Measurements from ENCODE around the gene GIMD1.
A peak's percentile ranks its signal among the peaks of the same experiment; 100 is the strongest.
"Not testable (repeated sequence)": the region's sequence is repeated elsewhere in the genome, so short reads cannot be mapped to it uniquely, and the experiment has no call there.

Gene GIMD1

DNA sequence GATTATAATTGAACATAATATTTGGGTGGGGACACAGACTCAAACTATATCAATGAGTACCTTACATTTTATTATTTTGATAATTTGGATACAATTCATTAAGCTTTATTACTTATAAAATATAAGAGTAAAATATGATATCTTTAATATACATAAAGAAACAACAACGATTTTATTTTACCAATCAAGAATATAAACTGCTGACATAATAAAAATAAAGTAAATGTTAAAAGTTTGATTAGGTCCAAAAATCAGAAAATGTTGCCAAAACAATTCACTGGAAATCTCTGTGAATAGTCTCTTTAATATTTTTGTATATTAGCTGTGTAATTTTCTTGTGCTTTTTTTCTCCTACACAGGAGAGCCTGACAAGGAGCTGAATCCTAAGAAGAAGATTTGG is 21.4 kb downstream of the GIMD1 start:
- DNase-seq = no peak

DNA sequence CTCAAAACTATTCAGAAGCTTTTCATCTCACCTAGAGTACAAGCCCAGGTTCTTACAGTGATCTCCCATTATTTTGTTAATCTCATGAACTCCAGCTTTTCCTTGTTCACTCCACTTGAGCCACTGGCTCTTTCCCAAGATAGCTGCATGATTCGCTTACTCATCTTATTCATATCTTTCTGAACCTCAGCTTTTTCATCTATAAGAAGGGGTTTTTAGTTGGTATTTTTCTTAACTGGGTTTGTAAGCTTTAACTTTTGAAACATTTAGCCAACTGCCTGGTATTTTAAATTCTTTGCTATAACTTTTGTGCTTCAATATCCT is 24.0 kb downstream of the GIMD1 start:
- peak; percentile 18 for DNase-seq

DNA sequence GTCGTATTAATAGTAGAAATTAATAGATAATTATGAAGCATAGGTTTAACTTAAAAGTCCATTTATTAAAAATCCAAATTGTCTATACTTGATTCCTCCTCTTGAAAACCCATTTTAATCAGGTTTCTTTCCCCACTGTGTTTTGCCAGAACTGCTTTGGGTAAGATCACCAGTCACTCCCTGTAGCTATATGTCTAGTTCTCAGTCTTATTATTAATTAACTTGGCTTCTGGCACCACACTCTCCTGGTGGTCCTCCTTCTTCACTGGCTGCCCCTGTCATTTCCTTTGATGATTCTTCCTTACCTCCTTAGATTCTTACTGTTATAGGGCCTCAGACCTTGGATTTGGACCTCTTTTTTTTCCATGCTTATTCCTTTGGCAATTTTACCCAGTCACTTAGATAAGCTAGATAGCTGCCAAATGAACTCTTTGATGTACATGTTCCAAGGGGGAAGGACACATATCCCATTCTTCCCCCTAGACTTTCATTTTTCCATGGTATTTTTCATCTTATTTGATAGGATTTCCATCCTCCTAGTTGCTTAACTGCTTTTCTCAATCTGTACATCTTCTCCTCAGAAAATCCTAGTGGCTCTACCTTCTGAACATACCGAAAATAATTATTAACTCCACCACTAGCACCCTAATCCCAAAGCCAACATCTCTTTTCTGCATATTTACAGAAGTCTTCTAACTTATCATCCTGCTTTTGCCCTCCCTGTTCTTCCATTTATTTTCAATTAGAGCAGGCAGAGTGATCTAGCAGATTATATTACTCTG is 24.5 kb downstream of the GIMD1 start:
- no peak for DNase-seq

DNA sequence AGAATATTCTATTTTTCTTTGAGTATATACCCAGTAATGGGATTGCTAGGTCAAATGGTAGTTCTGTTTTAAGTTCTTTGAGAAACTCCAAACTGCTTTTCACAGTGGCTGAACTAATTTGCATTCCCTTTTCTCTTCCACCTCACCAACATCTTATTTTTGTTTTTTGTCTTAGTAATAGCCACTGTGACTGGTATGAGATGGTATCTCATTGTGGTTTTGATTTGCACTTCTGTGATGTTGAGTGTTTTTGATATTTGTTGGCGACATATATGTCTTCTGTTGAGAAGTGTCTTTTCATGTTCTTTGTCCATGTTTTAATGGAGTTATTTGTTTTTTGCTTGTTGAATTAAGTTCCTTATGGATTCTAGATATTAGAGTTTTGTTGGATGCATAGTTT is 27.8 kb downstream of the GIMD1 start:
- no peak for DNase-seq

DNA sequence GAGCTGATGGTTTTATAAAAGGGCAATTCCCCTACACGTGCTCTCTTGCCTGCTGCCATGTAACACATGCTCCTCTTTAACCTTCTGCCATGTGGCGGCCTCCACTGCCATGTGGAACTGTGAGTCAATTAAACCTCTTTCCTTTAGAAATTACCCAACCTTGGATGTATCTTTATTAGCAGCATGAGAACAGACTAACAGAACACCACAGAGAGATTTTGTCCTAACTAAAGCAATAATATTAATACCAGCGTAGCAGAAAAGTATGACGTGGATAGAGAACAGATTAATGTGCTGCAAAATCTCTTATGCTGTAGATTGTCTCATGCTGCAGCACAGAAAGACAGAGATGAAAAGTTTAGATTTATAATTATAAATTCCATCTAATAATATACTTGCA is 29.1 kb downstream of the GIMD1 start:
- DNase-seq = no peak

DNA sequence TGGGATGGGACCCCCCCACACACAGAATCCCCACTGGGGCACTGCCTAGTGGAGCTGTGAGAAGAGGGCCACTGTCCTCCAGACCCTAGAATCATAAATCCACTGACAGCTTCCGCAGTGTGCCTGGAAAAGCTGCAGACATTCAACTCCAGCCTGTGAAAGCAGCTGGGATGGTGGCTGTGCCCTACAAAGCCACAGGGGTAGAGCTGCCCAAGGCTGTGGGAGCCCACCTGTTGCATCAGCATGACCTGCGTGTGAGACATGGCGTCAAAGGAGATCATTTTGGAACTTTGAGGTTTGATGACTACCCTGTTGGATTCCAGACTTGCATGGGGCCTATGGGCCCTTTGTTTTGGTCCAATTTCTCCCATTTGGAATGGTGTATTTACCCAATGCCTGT is 29.9 kb downstream of the GIMD1 start:
- DNase-seq = no peak

DNA sequence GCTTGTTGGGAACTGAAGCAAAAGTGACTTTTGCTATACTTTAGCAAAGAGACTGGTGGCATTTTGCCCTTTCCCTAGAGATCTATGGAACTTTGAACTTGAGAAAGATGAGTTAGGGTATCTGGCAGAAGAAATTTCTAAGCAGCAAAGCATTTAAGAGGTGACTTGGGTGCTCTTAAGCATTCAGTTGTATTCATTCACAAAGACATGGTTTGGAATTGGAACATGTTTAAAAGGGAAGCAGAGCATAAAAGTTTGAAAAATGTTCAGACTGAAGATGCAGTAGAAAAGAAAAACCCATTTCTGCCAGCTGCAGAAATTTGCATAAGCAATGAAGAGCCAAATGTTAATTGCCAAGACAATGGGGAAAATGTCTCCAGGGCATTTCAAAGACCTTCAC is 30.7 kb downstream of the GIMD1 start:
- no peak for DNase-seq

DNA sequence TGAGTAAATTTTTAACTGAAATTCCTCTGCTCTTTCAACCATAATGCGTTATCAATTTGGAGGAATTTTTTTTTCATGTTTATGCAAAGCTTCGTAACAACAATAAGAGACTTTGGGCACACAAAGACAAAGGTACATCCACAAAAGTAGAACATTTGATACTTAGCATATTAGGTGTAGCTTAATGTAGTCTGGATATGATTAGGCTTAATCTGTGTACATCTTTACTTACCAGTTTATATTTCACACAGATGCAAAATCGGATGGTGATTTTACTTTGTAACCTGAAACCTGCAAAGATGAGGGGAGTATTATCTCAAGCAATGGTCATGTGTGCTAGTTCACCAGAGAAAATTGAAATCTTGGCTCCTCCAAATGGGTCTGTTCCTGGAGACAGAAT is 32.0 kb downstream of the GIMD1 start:
- DNase-seq = no peak

DNA sequence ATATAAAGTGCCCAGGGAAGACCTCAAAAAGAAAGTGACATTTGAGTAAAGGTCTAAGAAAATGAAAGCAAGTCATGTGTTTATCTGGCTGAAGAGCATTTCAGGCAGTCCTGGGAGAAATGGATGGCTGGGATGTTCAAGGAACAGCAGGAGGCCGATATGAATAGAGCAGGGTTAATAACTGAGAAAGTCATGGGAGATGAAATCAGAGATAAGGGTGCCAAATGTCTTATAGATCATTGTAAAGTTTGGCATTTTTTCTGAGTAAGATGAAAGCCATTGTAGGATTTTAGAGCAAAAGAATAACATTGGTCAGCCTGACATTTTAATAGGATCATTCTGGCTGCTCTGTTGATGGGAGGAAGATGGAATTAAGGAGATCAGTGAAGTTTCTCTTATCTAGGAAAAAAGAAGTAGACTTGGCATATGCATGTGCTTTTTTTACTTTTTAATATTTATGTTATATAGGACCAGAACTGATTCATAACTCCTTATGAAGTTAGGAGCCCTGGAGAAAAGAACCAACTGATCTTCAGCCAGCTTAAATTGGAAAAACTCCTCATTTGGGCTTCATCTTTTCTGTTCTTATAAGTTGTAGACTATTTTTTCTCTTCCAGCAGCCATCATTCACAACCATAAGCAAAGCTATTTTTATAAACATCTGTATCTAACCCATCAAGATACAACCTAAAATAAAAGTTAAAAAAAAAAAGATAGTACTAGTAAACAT is 33.7 kb downstream of the GIMD1 start:
- no peak for DNase-seq

DNA sequence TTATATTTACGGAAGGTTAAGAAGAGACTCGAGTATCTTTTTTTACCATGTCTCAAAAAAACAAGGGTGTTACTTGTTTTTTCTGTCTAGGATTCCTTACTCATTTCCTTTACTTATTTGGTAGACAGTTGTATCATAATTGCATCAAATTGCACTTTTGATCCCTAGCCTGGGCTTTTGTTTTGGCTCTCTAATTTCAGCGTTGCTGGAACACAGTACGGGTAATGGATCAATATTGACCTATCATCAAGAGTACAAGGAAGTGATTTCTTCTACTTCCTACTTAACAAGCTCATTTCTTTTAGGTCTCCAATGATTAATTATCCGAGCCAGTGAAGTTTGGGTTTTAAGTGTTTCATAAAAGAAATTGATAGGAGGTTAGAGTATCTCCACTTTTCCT is 35.4 kb downstream of the GIMD1 start:
- DNase-seq = no peak

DNA sequence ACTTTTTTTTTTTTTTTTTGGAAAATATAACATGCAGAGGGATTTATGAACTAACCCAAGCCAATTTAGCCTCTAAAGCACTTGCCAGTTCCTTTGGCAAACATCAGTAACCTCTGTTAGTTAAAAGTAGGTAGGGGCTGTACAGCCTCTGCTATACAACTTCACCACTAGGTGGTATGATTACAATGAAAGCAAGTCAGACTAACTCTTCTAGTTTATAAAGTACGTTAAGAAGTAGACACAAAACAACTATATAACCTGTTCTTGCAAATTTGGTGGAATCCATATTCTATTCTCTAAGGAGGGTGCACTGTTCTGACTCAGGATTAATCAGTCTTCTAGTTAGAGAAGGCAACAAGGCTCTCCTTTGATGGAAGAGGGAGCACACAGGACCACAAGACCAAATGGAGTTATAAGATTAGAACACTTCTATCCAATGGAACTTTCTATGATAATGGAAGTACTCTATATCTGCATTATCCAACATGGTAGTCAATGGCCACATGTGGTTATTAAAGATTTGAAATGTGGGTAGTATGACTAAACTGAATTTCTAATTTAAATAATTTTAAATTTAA is 39.4 kb downstream of the GIMD1 start:
- DNase-seq = peak; percentile 38

DNA sequence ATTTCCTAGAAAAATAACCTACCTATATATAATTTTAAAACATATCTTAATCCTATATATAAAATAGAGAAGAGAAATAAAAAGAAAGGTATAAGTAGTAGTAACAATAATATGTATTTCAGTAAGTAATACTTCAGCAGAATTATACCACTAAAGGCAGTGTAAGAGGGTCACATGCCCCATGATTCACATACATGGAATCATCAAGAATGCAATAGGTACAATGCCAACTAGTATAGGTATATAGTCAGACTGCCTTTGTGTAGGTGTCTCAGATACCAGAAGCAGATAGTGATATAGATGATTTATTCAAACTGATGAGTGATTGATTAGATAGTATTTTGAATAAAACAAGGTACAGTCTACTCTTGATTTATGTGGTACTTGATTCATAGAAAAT is 42.8 kb downstream of the GIMD1 start:
- no peak for DNase-seq

DNA sequence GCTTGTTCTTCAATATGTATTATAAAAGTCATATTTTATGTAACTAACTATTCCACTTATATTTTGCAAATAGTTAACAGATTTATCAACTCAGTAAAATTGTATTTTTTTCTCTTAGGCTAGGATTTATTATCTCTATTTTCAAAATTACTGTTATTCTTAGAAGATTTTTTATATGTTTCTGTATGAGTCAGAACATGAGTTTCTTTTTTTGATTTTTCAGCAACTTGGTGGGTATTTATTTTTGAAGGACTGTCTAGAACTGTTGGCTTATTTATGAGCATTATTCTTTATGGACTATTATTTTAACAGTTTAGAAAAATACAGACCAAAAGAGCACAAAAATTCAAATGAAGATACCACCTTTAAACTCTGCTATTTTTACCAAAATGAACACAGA is 45.5 kb downstream of the GIMD1 start:
- DNase-seq = no peak

DNA sequence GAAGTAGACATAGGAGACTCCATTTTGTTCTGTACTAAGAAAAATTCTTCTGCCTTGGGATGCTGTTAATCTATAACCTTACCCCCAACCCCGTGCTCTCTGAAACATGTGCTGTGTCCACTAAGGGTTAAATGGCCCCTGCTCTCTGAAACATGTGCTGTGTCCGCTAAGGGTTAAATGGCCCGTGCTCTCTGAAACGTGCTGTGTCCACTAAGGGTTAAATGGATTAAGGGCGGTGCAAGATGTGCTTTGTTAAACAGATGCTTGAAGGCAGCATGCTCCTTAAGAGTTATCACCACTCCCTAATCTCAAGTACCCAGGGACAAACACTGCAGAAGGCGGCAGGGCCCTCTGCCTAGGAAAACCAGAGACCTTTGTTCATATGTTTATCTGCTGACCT is 46.8 kb downstream of the GIMD1 start:
- not testable (repeated sequence) for DNase-seq

DNA sequence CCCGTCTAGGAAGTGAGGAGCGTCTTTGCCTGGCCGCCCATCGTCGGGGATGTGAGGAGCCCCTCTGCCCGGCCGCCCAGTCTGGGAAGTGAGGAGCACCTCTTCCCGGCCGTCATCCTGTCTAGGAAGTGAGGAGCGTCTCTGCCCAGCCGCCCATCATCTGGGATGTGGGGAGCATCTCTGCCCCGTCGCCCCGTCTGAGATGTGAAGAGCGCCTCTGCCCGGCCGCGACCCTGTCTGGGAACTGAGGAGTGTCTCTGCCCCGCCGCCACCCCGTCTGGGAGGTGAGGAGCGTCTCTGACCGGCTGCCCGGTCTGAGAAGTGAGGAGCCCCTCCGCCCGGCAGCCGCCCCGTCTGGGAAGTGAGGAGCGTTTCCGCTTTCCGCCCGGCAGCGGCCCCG is 47.4 kb downstream of the GIMD1 start:
- not testable (repeated sequence) for DNase-seq

DNA sequence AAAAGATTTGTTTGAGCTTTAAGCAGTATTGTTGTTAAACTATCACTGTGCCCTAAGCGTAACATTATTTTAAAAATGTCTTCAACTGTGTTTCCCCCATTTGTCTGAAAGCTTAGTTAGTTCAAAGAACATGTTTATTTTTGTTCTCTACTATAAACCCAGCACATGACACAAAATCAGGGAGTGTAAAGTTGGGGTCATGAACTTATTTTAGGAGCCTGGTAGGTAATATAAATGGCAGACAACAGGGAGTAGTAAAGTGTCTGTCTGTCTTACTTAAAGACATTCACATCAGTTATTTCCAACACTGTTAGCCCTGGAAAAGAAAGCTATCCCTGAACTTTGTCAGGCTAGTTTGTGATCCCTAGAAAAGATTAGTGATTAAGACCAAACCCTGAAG is 48.3 kb downstream of the GIMD1 start:
- DNase-seq = no peak

DNA sequence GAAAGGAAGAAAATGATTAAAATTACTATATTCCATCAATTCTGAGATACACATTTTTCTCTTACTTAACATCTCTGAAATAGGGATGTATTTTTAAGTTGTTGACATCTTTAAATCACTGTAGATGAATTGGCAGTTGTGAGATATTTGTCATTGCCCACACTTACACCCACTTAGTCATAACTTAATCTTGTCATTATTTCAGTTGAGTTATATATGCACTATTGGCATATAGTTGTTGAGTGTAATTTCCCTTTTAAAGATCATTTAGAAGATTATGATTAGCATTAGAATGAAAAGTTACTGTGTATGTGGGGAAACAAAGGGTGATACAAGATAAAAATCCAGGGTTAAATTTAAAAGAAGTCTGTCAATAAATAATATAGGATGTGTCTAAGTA is 50.1 kb downstream of the GIMD1 start:
- DNase-seq = no peak

DNA sequence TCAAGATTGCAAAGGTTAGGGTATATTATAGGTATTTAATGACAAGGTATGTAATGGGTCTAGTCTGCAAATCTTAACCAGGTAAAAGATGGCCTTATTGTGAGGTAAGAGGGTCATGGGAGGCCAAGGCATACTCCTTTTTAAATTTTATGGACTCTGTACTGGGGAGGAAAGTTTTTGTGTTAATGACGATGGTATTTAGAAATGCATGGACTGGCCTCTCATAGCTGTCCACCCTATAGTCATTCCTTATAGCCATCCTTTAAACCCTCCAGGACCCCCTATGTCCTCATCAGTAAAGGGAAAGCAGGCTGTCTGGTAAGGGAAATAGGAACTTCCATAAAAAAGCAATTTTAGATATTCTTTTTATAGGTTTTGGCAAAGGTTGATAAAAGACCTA is 50.8 kb downstream of the GIMD1 start:
- no peak for DNase-seq

DNA sequence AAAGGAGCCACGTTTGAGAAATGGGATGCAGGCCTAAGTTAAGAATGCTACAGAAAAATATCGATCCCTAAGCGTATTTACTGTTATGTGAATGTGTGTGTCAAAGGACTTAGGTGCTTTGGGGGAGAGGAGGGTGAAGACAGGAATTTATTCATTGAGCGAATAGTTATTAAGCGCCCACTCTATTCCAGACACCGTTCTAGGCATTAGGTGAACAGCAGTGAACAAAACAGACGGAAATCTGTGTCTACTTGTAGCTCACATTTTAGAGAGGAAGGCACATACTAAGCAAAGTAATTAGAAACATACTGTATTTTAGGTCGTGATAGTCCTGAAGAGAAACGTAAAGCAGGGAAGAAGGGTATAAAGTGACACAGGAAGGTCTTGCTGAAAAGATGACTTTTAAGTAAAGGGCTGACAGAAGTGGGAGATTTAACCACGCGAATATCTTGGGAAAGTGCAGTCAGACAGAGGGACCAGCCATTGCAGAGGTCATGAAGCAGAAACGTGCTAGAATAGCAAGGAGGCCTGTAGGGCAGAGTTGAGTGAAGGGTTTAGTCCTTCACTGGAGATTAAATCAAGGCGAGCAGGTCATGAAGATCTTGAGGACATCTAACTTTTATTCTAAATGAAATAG is 51.7 kb downstream of the GIMD1 start:
- no peak for DNase-seq

DNA sequence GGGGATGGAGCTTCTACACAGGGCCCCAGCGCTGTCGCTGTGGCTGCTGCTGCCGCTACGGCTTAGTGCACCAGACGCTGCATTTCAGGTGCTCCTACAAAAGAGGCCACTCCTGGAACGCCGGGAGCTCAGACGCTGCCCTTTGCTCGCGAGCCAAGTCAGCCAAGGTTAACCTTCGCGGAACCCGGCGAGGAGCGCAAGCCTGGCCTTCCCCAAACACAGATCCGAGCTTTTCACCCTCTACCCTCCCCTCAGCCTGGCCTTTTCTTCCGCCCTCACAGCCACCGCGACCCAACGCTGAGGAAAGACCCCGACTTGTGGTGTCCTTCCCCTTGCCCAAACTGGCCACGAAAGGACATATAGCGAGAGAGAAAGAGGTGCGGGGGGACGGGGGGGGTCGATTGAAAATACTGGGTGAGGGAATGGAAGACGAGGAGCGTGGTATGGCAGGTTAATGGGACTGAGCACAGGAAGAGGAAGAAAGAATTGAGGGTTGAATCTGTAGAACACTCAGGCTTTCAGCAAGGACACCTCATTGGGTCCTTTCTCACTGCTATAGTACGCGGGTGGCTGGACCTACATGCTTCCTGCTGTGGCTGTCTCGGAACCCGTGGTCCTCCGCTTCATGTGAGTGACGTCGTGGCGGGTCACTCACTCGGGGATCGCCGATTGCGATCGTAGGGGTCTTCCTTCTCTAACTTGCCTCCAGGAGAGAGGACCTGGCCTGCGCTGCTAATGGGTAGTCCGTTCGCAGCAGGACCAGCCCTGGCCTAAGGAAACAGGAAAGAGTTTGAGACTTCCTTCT is 52.4 kb downstream of the GIMD1 start, which contains the start of the genes AIMP1 and TBCK:
AIMP1 (plus strand) TSS at position 583 of the 805 bp plus-strand sequence. CDS start 8,460 bp downstream, outside the sequence.
TBCK (minus strand) TSS at position 242 of the 805 bp plus-strand sequence. CDS start 7,249 bp downstream, outside the sequence.
- peak; percentile 76 for DNase-seq

DNA sequence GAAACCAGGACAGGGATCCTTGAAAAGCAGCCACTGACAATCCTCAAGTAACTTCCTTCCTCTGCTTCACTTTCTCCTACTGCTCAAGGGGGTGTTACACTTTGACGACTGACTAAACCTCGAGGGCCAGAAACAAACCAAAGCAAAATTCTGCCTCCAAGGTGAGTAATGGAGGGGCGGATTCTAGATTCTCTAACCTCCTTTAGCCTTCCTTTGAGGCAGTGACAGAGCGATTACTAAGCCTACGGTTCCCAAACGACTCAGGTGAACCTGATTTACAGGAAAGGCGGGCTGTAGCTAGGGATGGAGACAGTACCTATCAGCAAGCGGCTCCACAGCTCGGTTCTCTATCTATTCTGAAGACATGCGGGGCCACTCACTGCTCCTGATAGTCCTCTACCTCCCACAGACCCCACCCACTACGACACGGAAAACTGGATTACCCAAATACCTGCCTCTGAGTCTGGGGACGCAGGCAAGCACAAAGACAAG is 53.1 kb downstream of the GIMD1 start:
- peak; percentile 29 for DNase-seq

DNA sequence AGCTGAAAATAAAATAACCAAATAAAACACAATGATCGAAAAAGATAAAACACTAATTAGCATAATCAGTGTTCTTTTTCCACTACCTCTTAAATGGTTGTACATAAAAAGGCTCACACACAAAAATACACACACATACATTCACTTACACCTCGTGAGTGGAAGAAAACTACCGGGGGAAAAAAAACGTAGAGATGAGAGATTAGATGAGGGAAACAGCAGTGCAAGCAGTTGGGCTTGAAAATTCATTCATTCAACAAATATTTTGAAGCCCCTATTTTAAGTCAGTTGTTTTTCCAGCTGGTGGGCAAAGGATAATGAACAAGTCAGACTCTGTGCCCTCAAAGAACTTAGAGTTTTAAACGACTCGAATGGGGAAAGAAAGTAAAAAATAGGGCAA is 53.6 kb downstream of the GIMD1 start:
- DNase-seq = no peak

All from HCEC 1CT (cell line).